ENCODE results near the gene NR1H2.
"Not testable (repeated sequence)": the region's sequence is repeated elsewhere in the genome, so short reads cannot be mapped to it uniquely, and the experiment has no call there.

NR1H2 gene
- total RNA-seq = 161 to 219 reads per million in 2 donors

DNA sequence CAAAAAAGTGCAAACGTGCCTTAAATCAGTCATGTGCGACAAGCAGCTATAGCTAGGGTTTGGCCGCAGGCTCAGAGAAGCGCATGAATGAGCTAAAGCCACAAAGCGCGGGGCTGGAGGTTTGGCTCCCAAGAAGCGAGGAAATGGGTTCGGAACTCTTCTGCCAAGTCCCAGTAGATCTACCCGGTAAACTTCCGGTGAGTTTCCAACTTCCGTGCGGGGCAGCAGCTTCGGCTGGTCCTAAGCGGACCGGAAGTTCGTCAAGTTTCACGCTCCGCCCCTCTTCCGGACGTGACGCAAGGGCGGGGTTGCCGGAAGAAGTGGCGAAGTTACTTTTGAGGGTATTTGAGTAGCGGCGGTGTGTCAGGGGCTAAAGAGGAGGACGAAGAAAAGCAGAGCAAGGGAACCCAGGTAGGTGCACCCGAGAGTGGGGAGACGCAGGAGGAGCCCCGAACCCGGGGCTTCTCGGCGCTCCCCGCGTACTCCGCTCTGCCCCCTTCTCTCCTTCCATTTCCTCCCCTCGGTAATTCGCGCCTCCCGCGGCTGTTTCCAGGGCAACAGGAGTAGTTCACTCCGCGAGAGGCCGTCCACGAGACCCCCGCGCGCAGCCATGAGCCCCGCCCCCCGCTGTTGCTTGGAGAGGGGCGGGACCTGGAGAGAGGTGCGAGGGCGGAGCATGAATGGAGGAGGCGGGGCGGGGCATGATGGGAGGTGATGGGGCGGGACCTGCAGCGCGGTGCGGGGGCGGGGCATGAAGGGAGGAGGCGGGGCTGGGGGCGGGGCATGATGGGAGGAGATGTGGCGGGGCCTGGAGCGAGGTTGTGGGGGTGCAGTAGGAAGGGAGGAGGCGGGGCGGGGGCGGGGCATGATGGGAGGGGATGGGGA, at the start of gene NR1H2:
Gene NR1H2, plus strand, starts transcription at position 292 of the 885 bp plus-strand sequence. CDS start 1,149 bp downstream, outside the sequence.
- DNase-seq = peak; percentile 88 to 98 (median 91)

DNA sequence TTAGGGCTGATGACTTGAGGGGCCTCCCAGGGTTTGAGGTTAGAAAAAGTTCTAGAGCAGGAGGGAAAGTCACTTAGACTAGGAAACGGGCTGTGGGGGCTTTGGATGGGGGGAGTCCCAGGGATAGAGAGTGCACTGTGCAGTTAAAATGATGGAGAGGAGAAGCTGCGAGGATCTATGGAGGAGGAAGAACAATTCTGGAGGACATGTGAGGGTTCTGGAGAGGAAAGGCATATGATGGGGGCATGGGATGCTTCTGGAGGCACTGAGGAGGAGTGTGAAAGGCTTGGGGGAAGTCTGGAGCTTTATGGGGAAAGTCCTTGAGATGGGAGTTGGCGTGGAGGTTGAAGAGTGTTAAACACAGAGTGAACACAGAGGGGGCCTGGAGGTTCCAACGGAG, 49.2 kb upstream of the NR1H2 start:
- DNase-seq = no peak

DNA sequence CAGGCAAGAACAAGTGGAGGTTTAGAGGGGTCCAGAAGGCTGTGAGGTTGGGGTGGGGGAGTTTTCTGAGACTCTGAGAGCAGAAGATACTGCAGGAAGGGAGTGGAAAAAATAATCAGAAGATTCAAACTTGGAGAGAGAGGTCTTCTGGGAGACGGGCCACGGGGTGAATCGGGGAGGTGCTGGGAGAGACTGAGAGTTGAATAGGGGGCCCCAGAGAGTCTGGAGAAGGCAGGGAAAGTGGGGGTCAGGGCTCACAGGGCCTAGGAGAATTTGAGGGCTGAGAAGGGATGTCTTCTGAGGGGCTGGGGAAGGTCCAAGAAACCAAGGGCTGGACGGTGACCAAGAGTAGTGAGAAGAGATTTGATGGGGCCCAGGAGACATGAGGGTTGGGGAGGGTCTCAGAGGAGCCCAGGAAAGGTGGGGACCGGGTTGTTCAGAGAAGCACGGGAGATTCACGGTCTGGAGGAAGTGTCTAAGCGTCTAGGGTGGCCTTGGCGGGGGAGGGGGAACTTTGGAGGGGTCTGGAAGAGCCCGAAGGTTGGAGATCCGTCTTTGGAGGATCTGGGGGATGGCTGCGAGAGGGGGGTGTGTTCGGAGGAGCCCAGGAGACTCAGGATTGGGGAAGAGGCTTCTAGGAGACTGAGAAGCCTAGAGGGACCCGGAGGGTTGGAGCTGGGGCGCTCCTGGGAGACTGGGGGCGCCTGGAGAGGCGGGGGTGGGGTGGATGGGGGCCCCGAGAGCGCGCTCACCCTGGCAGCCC, 48.6 kb upstream of the NR1H2 start:
- DNase-seq = no peak

DNA sequence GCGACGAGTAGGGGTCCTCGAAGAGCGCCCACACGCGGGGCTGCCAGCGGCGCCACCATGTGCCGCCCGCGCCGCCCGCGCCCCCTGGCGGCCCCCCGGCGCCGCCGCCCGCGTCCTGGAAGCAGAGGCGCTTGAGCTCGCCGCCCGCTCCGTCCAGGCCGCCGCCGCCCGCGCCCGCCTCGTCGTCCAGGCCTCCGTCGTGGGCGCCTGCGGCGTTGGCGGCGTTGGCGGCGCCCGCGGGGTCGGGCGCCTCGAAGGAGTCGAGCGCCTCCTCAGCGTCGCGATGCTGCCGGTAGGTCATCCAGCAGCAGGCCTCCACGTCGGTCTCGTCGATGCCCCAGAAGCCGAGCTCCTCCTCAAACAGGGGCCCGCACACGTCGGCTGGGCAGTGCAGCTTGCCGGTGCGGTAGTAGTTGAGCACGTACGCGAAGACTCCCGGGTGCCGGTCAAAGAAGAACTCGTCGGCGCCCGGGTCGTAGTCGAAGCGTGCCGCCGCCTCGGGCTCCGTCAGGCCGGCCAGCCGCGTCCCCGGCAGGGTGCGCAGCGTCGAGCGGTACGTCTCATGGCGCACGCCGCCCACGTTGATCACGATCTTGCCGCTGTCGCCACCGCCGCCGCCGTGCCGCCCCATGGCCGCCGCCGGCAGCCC, 47.9 kb upstream of the NR1H2 start:
- peak in 1 of 5 experiments; percentile 45 for DNase-seq

DNA sequence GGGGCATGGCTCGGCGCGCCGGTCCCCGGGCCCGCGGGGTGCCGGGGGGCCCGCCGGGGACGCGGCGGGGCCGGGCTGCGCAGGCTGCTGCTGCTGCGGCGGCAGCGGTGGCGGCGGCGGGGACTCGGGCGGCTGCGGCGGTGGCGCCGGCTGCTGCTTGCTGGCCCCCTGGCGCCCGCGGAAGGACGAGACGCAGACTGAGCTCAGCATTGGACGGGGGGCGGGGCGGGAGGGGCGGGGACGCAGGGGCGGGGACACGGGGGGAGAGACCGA, 47.4 kb upstream of the NR1H2 start:
- DNase-seq = no peak

DNA sequence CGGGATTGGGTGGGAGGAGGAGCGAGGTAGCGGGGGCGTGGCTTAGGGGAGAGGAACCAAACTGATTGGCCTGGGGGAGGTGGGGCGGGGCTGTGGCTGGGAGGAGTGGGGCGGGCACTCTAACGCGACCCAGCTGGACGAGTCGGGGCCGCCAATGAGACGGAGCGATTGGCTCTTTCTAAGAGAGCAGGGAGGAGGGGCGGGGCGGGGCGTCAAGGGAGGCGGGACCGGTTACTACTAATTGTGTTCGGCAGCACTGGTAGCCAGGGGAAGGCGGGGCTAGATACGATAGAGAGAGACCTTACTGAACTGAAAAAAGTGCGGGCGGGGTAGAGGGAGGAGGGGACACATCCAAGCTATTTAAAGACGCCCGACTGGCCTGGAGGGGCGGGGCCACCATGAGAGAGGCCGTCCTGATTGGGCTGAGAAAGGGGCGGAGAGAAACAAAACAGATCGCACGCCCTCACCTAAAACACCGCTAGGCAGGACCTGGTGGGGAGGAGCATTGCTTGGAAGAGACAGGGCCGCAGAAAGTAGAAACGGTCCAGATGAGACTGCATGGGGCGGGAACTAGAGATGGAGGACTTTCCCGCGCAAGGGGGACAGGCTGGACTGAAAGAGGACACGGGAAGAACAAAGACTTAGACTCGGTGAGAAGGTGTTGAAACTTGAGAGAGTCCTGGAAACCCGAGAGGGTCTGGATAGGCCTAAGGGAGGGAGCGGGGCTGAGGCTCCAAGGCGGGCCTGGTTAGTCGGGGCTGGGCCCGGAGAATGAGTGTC, 46.9 kb upstream of the NR1H2 start, which contains the start of gene KCNC3:
Gene KCNC3, minus strand, starts transcription at position 232 of the 780 bp plus-strand sequence. CDS start 295 bp downstream, outside the sequence.
- peak; percentile 68 to 100 (median 98) for DNase-seq

DNA sequence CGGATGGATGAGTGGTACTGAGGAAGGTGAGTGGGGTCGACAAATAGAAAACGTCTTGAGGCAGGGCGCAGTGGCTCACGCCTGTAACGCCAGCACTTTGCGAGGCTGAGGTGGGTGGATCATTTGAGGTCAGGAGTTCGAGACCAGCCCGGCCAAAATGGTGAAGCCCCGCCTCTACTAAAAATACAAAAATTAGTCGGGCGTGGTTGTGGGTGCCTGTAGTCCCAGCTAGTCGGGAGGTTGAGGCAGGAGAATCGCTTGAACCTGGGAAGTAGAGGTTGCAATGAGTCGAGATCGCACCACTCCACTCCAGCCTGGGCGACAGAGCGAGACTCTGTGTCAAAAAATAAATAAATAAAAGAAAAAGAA, 46.3 kb upstream of the NR1H2 start:
- DNase-seq = peak in 1 of 5 experiments; percentile 52

DNA sequence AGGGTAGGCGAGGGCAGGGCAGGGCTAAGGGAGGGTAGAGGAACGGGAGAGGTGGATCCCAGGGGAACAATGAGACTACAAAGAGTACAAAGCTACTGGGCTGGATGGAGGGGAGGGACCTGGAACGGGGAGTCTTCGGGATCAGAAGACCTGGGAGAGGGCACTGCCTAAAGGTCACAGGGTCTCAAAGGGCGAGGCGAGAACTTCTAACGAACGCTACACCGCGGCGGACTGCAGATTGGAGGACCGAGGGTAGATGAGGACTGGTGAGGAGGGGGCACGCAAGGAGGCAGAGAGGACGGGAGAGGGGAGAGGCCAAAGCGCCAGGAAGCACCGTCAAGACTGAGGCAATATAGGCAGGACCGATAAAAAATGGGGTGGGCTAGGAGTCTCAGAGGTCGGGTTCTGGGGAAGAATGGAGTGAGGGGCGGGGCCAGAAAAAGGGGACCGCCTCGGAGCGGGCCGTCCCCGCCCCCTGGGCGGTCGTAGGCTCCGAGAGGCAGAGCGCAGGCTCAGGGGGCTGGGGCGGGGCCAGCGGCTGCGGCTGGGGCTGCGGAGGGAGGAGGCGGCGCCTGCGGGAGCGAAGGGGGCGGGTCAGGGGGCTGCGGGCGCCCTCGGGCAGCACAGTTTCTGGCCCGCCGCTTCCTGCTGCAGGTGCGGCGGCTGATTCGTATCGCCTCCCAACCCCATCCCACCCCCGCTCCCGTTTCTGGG, 45.7 kb upstream of the NR1H2 start:
- peak; percentile 59 to 96 (median 73) for DNase-seq

DNA sequence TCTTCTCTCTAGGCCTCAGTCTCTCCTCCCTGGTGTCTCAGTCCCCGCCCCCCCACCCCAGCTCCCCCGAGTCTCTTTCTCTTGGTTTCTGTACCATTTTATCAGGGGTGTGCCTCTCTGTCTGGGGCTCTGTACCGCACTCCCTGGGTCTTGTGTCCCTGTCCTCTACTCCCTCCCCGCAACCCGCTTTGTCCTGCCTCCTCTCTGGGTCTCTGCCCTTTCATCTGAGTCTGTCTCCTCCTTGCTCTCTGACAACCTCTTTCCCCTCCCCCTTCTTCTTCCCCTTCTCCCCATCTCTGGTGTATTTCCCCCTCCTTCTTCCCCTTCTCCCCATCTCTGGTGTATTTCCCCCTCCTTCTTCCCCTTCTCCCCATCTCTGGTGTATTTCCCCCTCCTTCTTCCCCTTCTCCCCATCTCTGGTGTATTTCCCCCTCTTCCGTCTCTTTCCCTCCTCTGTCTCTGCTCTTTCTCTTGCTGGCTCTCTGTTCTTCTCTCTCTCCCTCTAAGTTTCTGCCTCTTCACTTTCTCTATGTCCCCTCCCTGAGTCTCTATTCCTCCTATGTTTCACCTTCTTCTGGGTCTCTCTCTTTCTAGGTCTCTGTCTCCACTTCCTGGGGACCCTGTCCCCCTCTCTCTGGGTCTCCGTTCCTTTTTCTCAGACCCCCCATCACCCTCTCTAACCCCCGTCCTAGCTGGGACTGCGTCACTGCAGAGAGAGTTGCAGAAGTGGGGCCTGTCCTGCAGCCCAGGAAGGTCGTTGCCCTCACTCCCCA, 44.9 kb upstream of the NR1H2 start:
- DNase-seq = no peak

DNA sequence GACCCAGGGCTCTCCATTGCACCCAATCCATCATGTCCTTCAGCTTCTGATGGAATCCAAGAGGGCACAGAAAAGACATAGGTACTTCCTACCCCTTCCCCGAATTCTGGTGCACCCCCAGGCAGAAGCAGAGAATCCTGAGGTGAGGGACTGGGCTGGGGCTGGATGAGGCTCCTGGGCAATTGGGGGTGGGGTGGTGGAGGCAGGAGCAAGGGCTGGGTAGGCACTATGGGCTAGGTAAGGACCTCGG, 44.3 kb upstream of the NR1H2 start:
- DNase-seq = no peak

DNA sequence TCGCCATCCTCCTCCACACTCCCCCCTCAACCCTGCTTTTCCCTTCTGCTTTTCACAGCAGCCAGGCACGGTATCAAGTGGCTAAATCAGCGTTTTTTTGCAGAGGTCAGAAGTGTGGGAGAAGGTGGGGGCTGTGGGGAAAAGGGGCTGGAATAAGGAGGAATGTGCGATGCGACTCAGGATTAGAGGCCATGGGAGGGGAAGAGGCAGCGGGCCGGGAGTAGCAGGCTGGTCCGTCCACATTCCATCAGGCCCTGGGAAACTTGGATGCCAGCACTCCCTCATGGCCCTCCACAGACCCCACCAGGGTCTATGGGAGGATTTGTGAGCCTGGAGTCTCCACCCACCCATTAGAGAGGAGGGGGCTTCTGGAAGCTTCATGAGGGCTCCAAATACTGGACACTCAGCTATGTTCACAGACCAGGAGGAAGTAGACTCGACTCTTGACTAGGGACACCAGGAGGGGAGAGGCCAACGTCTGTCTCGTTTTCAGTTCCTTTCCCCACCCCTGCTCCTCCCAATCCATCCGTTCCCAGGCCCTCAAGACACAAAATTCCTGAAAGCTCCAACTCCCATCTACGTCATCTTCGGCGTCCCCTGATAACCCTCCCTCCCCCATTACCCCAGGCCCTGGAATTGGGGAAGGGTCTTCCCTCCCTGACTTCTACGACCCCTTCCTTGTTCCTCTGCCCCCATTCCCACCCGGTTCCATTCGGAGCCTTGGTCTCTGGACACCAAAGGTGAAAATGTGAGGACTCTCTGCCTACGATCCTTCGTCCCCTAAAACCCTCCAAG, 43.8 kb upstream of the NR1H2 start:
- DNase-seq = no peak

DNA sequence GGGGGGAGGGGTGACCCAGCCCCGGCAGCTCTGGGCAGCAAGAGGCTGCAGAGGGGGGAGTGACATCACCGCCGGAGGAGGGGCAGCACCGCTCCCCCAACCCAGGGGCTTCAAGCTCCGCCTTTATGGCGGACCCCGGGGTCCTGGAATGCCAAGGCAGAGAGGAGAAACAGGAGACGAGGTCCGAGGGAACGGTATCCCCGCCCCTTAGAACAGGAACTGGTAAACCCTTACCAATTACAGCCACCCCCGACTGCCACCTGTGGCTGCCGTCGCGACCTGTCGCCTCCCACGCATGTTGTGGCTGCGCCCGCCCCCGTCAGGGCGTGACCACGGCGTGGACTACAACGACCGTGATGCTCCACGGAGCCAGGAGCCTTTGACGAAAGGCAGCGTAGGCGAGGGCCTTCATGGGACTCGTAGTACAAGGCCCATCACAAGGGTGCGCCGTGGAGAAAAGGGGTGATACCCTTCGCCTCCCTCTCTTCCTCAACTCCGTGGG, 43.0 kb upstream of the NR1H2 start:
- DNase-seq = peak; percentile 76 to 99 (median 88)

DNA sequence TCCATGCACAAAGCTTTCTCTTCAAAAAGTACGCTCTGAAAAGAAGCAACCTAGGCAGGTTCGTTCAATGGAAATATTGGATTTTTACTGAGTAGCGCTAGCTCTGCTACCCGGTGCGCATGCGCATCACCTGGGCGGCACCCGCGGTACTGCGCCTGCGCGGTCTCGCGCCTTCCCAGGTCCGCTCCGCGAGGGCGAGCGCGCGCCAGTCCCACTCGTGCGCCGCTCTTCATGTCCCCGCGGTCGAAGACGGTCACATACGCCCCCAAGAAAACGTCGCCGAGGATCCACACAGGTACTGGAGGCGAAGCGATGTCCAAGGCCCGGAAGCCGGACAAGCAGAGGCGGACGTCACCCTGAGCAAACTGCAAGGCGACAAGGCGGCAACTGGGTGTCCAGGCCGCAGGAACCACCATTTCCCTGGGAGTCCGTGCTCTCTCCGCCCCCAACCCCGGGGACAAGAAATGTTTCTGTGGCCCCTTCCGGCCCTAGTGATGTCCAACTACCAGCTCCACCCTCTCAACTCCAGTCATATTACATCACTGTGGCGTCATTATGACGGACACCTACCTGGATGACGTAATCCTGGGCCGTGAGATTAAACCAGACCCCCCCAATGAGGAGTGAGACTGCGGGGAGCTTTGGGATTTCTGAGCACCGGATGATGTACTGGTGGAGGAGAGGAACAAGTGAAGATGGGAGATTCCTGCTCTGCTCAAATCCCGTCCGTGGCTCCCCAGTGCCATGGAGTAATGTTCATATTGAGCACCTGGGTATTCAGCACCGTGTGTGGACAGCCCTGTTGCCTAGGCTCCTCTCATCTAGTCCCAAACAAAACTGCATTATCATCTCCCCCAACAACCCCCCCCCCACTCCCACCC, 42.3 kb upstream of the NR1H2 start:
- DNase-seq = peak in 4 of 5 experiments; percentile 68 to 79 (median 76)

DNA sequence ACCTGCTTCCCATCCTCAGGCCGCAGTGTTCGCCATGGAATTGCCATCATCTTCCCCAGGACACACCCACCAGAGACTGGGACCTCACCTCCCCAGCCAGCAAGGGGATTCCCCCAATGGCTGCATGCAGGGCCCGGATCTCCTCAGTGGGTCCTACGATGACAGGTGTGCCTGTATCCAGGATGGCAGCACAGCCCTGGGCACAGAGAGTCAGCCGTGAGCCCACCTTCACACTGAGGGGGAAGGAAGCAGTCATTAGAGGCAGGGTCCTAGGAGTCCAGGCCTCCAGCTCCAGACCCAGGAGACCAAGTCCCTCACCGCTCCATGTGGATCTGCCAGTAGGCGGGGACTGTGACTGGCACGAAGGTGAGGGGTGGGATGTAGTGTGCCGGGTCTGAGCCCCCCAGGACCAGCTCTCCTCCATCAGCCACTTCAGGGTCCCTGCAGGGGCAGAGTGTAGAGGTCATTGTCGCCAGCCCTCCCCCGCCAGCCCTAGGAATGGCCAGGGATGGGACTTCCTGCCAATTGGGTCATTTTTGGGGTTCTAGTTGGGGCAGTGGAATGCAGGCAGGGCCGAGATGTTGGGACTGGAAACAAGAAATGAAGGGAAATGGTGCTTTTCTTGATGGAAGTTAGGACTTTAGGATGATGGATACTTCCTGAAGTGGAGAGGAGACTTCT, 41.4 kb upstream of the NR1H2 start:
- DNase-seq = no peak

DNA sequence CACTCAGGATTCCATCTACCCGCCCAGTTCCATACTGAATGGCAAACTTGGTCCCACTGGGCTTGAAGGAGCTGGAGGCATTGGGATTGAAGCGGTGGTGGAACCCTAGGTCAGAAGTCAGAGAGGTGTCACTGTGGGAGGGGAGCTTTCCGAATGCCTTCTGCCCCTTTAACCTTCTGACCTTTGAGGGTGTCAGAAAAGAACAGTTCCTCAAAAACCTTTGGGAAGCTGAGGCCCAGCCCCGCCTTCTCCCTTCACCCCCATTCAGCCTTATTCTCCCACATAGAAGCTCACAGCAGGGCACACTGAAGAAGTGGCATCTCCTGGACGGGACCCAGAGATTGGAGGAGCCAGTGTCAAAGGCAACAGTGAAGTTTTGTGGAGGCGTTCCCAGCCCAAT, 39.2 kb upstream of the NR1H2 start:
- DNase-seq = not testable (repeated sequence)

DNA sequence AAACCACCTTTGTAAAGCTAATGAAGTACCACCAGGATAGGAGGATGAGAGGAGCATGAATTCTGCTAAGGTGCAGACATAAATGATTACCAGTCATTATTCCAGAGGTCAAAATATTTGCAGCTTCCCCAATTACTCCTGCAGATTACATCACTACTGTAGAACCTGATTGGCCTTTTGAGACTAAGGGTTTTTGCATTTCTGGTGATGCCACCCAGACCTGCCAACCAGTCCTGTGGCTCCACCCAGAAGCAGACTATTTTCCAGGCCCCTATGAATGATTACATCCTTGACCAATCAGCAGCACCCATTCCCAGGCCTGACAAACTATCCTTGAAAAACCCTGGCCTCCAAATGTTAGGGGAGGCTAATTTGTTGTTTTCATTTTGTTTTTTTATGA, 35.9 kb upstream of the NR1H2 start:
- DNase-seq = no peak

DNA sequence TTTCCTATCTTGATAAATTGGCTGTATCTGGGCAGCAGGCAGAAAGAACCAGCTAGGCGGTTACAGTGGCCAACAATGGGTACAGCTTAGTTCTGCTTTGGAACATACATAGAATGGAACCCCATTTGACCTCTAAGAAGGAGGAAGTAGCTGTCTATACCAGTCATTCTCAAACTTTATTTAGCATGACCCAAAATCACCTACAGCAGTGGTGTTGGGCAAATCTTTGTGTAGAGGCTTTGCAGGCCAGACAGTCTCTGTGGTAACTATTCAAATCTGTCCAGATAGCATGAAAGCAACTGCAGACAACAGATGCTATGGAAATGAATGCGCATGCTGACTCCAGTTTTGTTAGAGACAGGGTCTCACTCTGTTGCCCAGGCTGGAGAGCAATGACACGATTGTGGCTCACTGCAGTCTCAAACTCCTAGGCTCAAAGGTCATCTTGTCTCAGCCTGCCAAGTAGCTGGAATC, 35.1 kb upstream of the NR1H2 start:
- DNase-seq = no peak

DNA sequence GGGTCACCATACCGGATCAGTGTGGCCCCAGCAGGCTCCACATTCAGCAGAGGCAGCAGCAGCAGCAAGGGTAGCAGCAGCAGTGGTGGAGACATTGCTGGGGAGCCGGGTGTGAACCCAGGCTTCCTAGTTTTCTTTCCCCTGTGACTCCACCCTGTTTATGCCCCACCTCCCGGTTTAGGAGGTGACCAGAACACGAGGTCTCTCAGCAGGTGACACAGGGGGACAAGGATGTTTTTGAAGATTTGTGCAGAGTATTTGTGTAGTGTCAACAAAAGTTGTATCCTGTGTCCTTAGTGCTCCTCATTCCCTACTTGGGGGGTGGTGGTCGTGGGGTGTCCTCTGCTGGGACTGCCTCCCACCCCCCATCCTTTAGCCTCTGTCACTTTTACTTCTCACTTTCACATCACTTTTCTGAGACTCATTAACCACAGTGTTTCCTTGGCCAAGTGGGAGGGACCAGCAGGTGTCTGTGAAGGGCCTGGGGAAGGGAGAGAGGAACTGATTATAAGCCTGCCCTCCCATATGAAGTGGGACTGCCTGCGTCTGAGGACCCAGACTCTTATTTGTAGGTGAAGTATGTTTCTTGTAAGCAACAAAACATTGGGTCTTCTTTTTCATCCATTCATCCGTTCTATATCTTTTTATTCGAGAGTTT, 31.5 kb upstream of the NR1H2 start:
- no peak for DNase-seq
